Breast epithelium (tissue), 3 donors: ENCODE measurements around the gene SLC9B2.

ENCODE experiments used
- CTCF ChIP-seq, 3 donors: fragments of 450-650 bp; IDR thresholded peaks; one replicate each; pipeline ENCODE4 v1.5.1; 2016 to 2017; ENCODE audit warnings: antibody characterized with exemption in 3 of 3, mild to moderate bottlenecking in 3 of 3, moderate library complexity in 3 of 3
- POLR2AphosphoS5 ChIP-seq, 3 donors: sonication (generic); formaldehyde crosslinking; IDR thresholded peaks; one replicate each; pipeline ENCODE4 v1.6.1; 2017; ENCODE audit warnings: antibody characterized with exemption in 3 of 3

- TF ChIP-seq CTCF (IDR thresholded peaks at IDR 0.05) = no peak
- no peak for TF ChIP-seq POLR2AphosphoS5 (IDR thresholded peaks at IDR 0.05)
Observed at GRCh38 chr4:103123114-103123513, 46.6 kb upstream of the SLC9B2 start.
